Omental fat pad (tissue), 4 donors: Measurements from ENCODE around the gene SLC2A11. TPM values are rescaled to one million over a fixed set of nuclear protein-coding genes. Genes with fewer than 3 reads are reported as not detected.

Experiments used
- ATAC-seq: fragments of 150-250 bp; one replicate; pipeline ENCODE4 v1.9.1; 2016; ENCODE audit warnings: mild to moderate bottlenecking, moderate library complexity; ENCODE audit not compliant: low FRiP score
- DNase-seq: peaks from one replicate; pipeline ENCODE4 v3.0.0-alpha.2; 2019; ENCODE audit warnings: low spot score
- CTCF ChIP-seq, 3 donors: fragments of 450-650 bp; IDR thresholded peaks; one replicate each; pipeline ENCODE4 v1.5.1; 2016 to 2017; ENCODE audit warnings: antibody characterized with exemption in 3 of 3, mild to moderate bottlenecking in 3 of 3, moderate library complexity in 2 of 3
- small RNA-seq: library from RNA; depleted of rRNA; stranded (forward); fragments of <200 nt; gene quantifications from one replicate; pipeline ENCODE3, GENCODE V24; 2016
- total RNA-seq, 4 donors: library from RNA; depleted of rRNA; stranded (reverse); fragments of >200 nt; gene quantifications; one replicate each; pipeline ENCODE4 v1.1.0, GENCODE V29; 2016

The SLC2A11 gene
- total RNA-seq, 4 donors from 2014 or later = 3.1 to 9.2 (median 7.5) TPM

DNA sequence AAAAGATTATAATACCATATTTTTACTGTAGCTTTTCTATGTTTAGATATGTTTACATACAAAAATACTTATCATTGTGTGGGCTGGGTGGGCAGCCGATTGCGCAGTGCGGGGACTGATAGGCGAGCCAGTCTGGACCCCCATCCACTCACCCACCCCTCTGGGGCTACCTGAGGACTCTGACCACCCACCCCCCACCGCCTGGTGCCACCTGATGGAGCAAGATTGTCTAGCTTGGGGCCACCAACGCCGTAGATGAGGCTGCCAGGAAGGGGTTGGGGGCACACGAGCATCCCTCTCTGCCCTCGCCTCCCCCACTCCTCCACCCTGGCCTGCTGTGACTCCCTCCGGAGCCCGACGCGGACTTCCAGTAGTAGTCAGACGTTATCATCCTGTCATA, 68.9 kb downstream of the SLC2A11 start:
- DNase-seq (no peak), ATAC-seq (no peak)
- no peak for TF ChIP-seq CTCF (IDR thresholded peaks at IDR 0.05)

Small RNA genes within 50 kb of the gene (small RNA-seq; reads per million reads assigned to genes)
- not detected for gene RN7SL268P

Other genes starting within 250 kb of the SLC2A11 start
- 1 to 10 TPM in 1 of 4 donors, under 1 TPM in 2, not detected in 1; 0.56 to 1.3 (median 0.72) TPM for gene DRICH1, start 225.6 kb upstream of the SLC2A11 start, total RNA-seq
- gene RGL4, start 166.9 kb upstream of the SLC2A11 start, total RNA-seq = 1 to 10 TPM in 2 of 4 donors, under 1 TPM in 1, not detected in 1; 0.38 to 6.9 (median 1.3) TPM
- 1 to 10 TPM; 2.8 to 5.1 (median 4.0) TPM for gene ZNF70, start 106.8 kb upstream of the SLC2A11 start, total RNA-seq
- not detected for gene VPREB3, start 103.5 kb upstream of the SLC2A11 start, total RNA-seq
- not detected for gene C22orf15, start 94.9 kb upstream of the SLC2A11 start, total RNA-seq
- 10 to 100 TPM; 19.9 to 61.2 (median 31.2) TPM for gene CHCHD10, start 89.9 kb upstream of the SLC2A11 start, total RNA-seq
- gene MMP11, start 85.0 kb upstream of the SLC2A11 start, total RNA-seq = 1 to 10 TPM in 2 of 4 donors, under 1 TPM in 1, not detected in 1; 0.79 to 3.1 (median 2.1) TPM
- gene SMARCB1, start 70.9 kb upstream of the SLC2A11 start, total RNA-seq = 10 to 100 TPM; 38.8 to 50.9 (median 47.6) TPM
- 1 to 10 TPM in 2 of 4 donors, under 1 TPM in 2; 0.47 to 3.1 (median 1.5) TPM for gene DERL3, start 18.9 kb upstream of the SLC2A11 start, total RNA-seq
- 100 to 1,000 TPM; 136 to 255 (median 235) TPM for gene MIF, start 36.5 kb downstream of the SLC2A11 start, total RNA-seq
- gene GSTT2B, start 103.3 kb downstream of the SLC2A11 start, total RNA-seq = 1 to 10 TPM in 3 of 4 donors, under 1 TPM in 1; 0.95 to 7.7 (median 3.3) TPM
- 1 to 10 TPM in 1 of 4 donors, under 1 TPM in 1, not detected in 2; 0.84 to 1.1 TPM for gene DDTL, start 109.0 kb downstream of the SLC2A11 start, total RNA-seq
- gene DDT, start 116.6 kb downstream of the SLC2A11 start, total RNA-seq = 100 to 1,000 TPM; 107 to 168 (median 143) TPM
- gene GSTT2, start 122.3 kb downstream of the SLC2A11 start, total RNA-seq = not detected
- gene GSTT4, start 147.6 kb downstream of the SLC2A11 start, total RNA-seq = not detected
- 10 to 100 TPM; 27.0 to 56.9 (median 29.2) TPM for gene CABIN1, start 153.4 kb downstream of the SLC2A11 start, total RNA-seq